Epithelial cell of esophagus (primary cell): Measurements from ENCODE around the gene SCN4A.

Source experiments
- DNase-seq: peaks from one replicate; pipeline ENCODE4 v3.0.0; 2010; ENCODE audit warnings: low read depth
- H3K4me3 ChIP-seq: 2 replicates; pipeline ENCODE4 v1.5.1; 2011; ENCODE audit warnings: mild to moderate bottlenecking, low read length, control low read depth
- TF ChIP-seq, protein P1 (sequence below): IDR thresholded peaks from 2 replicates; pipeline ENCODE4 v1.5.1; 2011; ENCODE audit warnings: low read depth, mild to moderate bottlenecking, low read length, control low read depth, inconsistent platforms; ENCODE audit not compliant: insufficient read depth; ENCODE audit errors: missing control alignments

Gene SCN4A

DNA sequence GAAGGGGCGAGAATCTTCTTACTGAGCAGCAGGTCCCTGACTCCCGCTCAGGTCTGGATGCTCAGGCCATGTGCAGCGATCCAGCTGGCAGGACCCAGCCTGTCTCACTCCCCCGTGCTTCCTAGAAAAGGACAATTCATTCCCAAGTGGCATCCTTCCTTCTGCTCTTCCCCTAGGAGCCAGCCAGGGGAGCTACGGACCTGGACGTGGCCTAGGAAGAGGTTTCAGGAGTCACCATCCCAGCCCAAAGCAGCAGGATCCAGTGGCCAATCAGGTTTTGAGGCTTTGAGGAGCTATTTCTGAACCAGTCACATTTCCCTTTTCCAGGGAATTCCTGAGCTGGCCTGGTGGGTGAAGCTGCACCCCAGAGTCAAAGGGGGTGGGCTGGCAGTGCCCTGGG, 32.8 kb downstream of the SCN4A start:
- no peak overlapping the region for H3K4me3 ChIP-seq
- TF ChIP-seq, protein P1, sequence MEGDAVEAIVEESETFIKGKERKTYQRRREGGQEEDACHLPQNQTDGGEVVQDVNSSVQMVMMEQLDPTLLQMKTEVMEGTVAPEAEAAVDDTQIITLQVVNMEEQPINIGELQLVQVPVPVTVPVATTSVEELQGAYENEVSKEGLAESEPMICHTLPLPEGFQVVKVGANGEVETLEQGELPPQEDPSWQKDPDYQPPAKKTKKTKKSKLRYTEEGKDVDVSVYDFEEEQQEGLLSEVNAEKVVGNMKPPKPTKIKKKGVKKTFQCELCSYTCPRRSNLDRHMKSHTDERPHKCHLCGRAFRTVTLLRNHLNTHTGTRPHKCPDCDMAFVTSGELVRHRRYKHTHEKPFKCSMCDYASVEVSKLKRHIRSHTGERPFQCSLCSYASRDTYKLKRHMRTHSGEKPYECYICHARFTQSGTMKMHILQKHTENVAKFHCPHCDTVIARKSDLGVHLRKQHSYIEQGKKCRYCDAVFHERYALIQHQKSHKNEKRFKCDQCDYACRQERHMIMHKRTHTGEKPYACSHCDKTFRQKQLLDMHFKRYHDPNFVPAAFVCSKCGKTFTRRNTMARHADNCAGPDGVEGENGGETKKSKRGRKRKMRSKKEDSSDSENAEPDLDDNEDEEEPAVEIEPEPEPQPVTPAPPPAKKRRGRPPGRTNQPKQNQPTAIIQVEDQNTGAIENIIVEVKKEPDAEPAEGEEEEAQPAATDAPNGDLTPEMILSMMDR, result no peak
- no peak for DNase-seq

DNA sequence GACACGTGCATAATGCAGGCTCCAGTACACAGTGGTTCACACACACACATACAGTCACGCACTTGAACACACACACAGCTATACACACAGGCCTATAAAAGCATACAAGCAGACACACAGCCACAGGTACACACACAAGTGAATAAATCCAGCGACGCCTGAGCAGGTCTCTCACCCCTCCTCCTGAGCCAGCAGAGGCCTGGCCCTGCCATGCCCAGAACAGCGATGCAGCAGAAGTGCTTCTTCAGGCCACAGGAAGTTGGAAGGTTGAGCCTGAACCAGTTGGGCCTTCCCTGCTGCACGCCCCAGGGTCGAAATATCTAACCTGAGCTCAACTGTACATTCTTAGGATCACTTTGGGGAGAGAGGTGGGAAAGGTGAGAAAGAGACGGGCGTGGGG, 33.3 kb downstream of the SCN4A start:
- no peak overlapping the region for H3K4me3 ChIP-seq
- no peak for DNase-seq

DNA sequence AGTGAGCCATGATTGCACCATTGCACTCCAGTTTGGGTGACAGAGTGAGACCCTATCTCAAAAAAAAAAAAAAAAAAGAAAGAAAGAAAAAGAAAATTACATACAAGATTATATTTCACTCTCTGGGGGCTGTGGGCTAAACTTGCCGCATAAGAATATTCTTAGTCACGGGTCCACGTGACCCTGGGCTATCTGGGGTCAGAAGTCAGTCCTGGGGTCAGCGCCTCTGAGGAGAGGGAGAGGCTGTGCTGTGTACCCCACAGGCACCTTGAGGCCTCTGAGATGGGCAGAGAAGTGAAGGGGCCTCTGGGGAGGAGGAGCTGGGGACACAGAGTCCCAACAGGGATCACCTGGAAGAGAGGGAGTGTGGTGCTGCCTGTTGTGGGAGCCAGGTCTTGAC, 34.8 kb downstream of the SCN4A start:
- TF ChIP-seq, protein P1, result no peak
- no peak overlapping the region for H3K4me3 ChIP-seq
- DNase-seq, result no peak

More for the DNA sequence above, 33.3 kb downstream of the SCN4A start:
- TF ChIP-seq, protein P1, result no peak

DNA sequence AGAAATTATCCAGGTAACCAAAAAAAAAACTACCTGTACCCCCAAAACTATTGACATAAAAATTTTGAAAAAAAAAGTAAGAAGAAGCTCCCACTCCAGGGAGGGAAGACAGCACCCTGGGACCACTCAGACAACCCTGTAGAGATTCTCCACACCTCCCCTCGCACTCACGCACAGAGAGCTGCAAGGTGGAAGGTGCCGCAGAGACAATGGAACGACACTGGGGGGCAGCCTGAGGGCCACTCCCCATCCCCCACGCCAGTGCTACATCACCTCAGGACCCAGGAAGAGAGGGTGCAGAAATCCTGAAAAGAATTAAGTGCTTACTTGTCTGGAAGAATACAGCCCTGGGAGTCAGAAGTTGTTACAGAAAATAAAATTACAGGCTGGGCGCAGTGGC, 35.4 kb downstream of the SCN4A start:
- TF ChIP-seq, protein P1, result no peak
- no peak overlapping the region for H3K4me3 ChIP-seq
- DNase-seq, result no peak

DNA sequence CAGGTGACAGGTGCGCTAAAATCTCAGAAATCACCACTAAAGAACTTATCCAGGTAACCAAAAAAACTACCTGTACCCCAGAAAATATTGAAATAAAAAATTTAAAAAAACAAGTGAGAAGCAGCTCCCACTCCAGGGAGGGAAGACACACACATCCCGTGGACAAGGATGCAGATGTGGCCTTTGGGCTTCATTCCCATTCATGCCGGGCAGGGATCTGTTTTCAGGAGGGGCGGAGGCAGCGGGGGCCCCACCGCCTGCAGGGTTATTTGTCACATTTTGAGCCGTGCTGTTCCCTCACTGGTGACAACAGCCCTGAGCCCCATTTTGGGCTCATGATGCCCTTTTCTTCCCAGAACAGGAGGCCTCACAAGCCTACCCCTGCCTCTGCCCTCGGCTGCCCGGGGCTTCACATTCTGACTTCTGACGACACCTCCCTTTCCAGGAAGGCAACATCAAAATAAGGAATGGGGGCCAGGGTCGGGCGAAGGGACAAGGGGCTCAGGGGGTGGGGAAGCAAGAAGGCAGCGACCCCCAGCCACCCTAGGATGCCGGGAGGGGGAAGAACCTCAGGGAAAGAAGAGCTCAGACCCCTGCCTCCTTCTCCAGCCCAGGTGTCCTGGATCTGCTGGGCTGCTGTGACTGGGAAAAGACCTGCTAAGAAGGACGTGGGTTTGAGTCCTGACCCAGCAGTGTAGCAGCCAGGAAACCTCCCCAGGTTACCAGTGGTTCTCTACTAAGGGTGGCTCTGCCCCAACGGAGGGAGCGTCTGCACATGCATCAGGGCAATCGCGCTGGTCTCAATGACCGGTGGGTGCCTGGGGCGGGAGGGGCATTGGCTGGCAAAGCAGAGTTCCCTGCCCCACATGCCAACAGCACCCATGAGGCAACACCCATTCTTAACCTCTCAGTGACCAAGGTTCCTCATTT, 38.3 kb downstream of the SCN4A start:
- DNase-seq, result no peak
- TF ChIP-seq, protein P1, result no peak
- H3K4me3 ChIP-seq, result no peak overlapping the region

DNA sequence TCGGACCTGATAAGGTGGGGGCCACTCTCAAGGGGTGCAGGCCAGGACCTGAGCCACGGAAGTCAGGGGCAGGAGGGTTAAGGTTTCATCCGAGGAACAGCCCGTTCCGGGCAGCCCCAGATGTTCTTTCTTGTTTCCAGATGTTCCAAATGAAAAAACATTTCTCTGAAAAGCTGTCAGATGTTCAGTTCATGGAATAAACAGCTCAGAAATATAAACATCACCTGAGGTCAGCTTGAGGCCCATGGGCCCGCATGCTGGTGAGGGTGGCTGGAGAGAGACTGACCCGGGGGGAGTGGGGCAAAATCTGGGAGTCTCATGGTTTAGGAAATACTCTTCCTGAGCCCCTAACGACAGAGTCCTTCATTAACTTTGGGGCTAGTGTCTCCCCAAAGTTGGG, 39.1 kb downstream of the SCN4A start:
- TF ChIP-seq, protein P1, result no peak
- H3K4me3 ChIP-seq, result no peak overlapping the region
- no peak for DNase-seq

DNA sequence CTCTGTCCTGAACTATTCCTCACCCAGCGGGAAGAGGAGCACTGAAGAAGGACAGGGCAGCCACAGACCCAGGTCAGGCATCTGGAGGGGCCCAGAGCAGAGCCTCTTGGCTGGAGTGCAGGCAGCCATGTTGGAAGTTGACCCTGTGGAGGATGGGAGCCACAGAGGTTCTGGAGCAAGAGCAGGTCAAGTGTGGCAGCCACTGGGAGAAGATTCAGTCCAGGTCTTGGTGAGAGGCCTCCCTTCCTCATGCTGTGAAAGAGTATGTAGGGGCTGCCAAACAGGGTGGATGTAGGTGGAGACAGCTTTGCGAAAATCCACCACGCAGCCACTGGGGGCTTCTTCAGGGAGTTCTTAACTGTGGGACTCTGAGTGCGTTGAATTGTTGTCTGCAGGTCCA, 40.0 kb downstream of the SCN4A start:
- TF ChIP-seq, protein P1, result no peak
- no peak for DNase-seq
- H3K4me3 ChIP-seq, result no peak overlapping the region
